Testis (tissue), 3 donors: ENCODE measurements around the gene CATSPERD. TPM values are rescaled to one million over a fixed set of nuclear protein-coding genes. Genes with fewer than 3 reads are reported as not detected.

Experiments
- DNase-seq: peaks from one replicate; pipeline ENCODE4 v3.0.0-alpha.2; 2019
- H3K27ac ChIP-seq, 2 donors: fragments of 200-600 bp; sonication (generic); one replicate each; pipeline ENCODE4 v1.5.1; 2019
- H3K27me3 ChIP-seq: fragments of 200-600 bp; sonication (generic); one replicate; pipeline ENCODE4 v1.5.1; 2019
- H3K36me3 ChIP-seq: fragments of 200-600 bp; sonication (generic); one replicate; pipeline ENCODE4 v1.5.1; 2017; ENCODE audit warnings: low read depth; ENCODE audit errors: missing control alignments
- H3K4me1 ChIP-seq: fragments of 200-600 bp; sonication (generic); one replicate; pipeline ENCODE4 v1.5.1; 2019
- H3K4me3 ChIP-seq, 2 donors: fragments of 200-600 bp; sonication (generic); one replicate each; pipeline ENCODE4 v1.5.1; 2017 to 2019
- H3K9me3 ChIP-seq: fragments of 200-600 bp; sonication (generic); one replicate; pipeline ENCODE4 v1.5.1; 2017
- CTCF ChIP-seq, 3 experiments: fragments of 450-650 bp in 2 of 3; fragments of 200-600 bp in 1 of 3; sonication (generic) in 1 of 3; IDR thresholded peaks; one replicate each; pipeline ENCODE4 v1.5.1; 2016 to 2019; ENCODE audit warnings: antibody characterized with exemption in 3 of 3, mild to moderate bottlenecking in 2 of 3, moderate library complexity in 1 of 3
- POLR2A ChIP-seq: fragments of 450-650 bp; IDR thresholded peaks from one replicate; pipeline ENCODE4 v1.6.1; 2017; ENCODE audit warnings: antibody characterized with exemption, mild to moderate bottlenecking, moderate library complexity
- WGBS, 2 donors: methylation state at CpG; one replicate each; pipeline ENCODE4 v1.1.5; 2018; 5-methylcytosine and 5-hydroxymethylcytosine counted together
- intact Hi-C: fragments of 100-400 bp; cut with DNase I; formaldehyde crosslinking; loops from one replicate; pipeline ENCODE4 v1.15.1; 2023; ENCODE audit warnings: low total_unique reads
- polyA plus RNA-seq: library from polyadenylated mRNA; stranded (reverse); fragments of 350-450 nt; fragmentation: Illumina TruSeq; extraction: RNeasy Lipid Tissue Mini Kit (QIAGEN cat#74804); gene quantifications from one replicate; pipeline ENCODE4 v1.2.3, GENCODE V29; 2014; ENCODE audit warnings: low read depth, low replicate concordance; ENCODE audit not compliant: insufficient read depth
- total RNA-seq, 2 donors: library from RNA; depleted of rRNA; stranded (reverse); fragments of >200 nt; gene quantifications; one replicate each; pipeline ENCODE4 v1.2.3, GENCODE V29; 2016

Gene CATSPERD
- total and polyA plus RNA-seq, 3 donors from 2014 or later = 6.1 to 31.3 (median 9.3) TPM

- Histone ChIP-seq H3K36me3 (no peaks in the 10 kb centered on the region), H3K4me1 (peaks cover 3% of the 10 kb centered on the region), H3K27me3 (no peaks in the 10 kb centered on the region), H3K4me3 (no peak overlapping the region), H3K27ac (no peak overlapping the region), H3K9me3 (no peaks in the 10 kb centered on the region)
- TF ChIP-seq CTCF (IDR thresholded peaks at IDR 0.05) (no peak), POLR2A (no peak)
- intact Hi-C loops = no loop called here
- WGBS, 2 donors = 60 to 77% methylated on average over 10 of the region's 10 CpGs
- DNase-seq = no peak
These were observed 104.3 kb downstream of the CATSPERD start for GRCh38 chr19:5824751-5825150.

GRCh38 chr19:5825178-5825577, 104.7 kb downstream of the CATSPERD start:
- TF ChIP-seq CTCF (IDR thresholded peaks at IDR 0.05) (no peak), POLR2A (no peak)
- intact Hi-C loops = no loop called here
- WGBS, 2 donors = 59 to 78% methylated on average over 18 to 21 of the region's 21 CpGs
- Histone ChIP-seq H3K4me3 (no peak overlapping the region), H3K27ac (no peak overlapping the region), H3K4me1 (peaks cover 3% of the 10 kb centered on the region), H3K36me3 (no peaks in the 10 kb centered on the region), H3K27me3 (no peaks in the 10 kb centered on the region), H3K9me3 (no peaks in the 10 kb centered on the region)
- no peak for DNase-seq

GRCh38 chr19:5826531-5827341, 106.3 kb downstream of the CATSPERD start:
- H3K36me3 ChIP-seq = no peaks in the 10 kb centered on the region
- no peak overlapping the region for H3K4me3 ChIP-seq
- H3K27me3 ChIP-seq = no peaks in the 10 kb centered on the region
- intact Hi-C loops = no loop called here
- H3K27ac ChIP-seq = no peak overlapping the region
- TF ChIP-seq CTCF (IDR thresholded peaks at IDR 0.05) (no peak), POLR2A (no peak)
- 6 to 15% methylated on average over 22 to 24 of the region's 24 CpGs for WGBS, 2 donors
- H3K9me3 ChIP-seq = no peaks in the 10 kb centered on the region
- peak; percentile 40 for DNase-seq
- peaks cover 3% of the 10 kb centered on the region for H3K4me1 ChIP-seq

- Histone ChIP-seq H3K4me1 (peaks cover 3% of the 10 kb centered on the region), H3K27ac (no peak overlapping the region)
- intact Hi-C loops = no loop called here
These were observed 107.0 kb downstream of the CATSPERD start for GRCh38 chr19:5827342-5827890.

More at GRCh38 chr19:5827342-5827890, 107.0 kb downstream of the CATSPERD start:
- TF ChIP-seq POLR2A (no peak), CTCF (IDR thresholded peaks at IDR 0.05) (no peak)
- no peaks in the 10 kb centered on the region for H3K36me3 ChIP-seq
- H3K9me3 ChIP-seq = no peaks in the 10 kb centered on the region
- no peak for DNase-seq
- H3K27me3 ChIP-seq = no peaks in the 10 kb centered on the region
- peak overlapping the region; percentile 39 to 48 for H3K4me3 ChIP-seq
- WGBS, 2 donors = 16 to 20% methylated on average over 12 to 18 of the region's 37 CpGs
